Measurements from ENCODE around the gene FRMD8. TPM values are rescaled to one million over a fixed set of nuclear protein-coding genes. Genes with fewer than 3 reads are reported as not detected.
A peak's percentile ranks its signal among the peaks of the same experiment; 100 is the strongest.

Gene FRMD8
- total and polyA plus RNA-seq, 8 donors, result 15.0 to 28.9 (median 17.3) TPM

GRCh38 chr11:65354265-65355012 lies 32.0 kb upstream of the FRMD8 start, which contains the start of gene TIGD3:
TIGD3 (plus strand) TSS chr11:65354751; CDS start chr11:65355809, 1,058 bp downstream.
- peaks cover 0 to 8% (median 5%) of the 10 kb centered on the region in 3 donors for H3K4me1 ChIP-seq
- H3K27ac ChIP-seq, result peak within 1 kb of the TSS in 3 of 4 donors; percentile 23 to 56 (median 29)
- no peak for TF ChIP-seq CTCF (IDR thresholded peaks at IDR 0.05)
- FAIRE-seq (no peak), DNase-seq (peak; percentile 97 to 99 (median 98)), ATAC-seq (peak; percentile 94 to 96 (median 96))
- H3K9me3 ChIP-seq, result no peaks in the 10 kb centered on the region
- intact Hi-C loops (cut with DNase I), result loop anchor here in 1 of 3 donors (5.0 to 10.0 kb wide), 2 partner anchors 110 to 163 kb away; no protein-coding TSS in a partner anchor
- H3K4me3 ChIP-seq, result peak within 1 kb of the TSS; percentile 52 to 88 (median 70)
- no peaks in the 10 kb centered on the region for H3K27me3 ChIP-seq
- 0 to 1% methylated on average over 42 to 79 of the region's 79 CpGs for WGBS, 2 donors
- H3K36me3 ChIP-seq, result peaks cover 0 to 21% (median 18%) of the 10 kb centered on the region in 3 donors

GRCh38 chr11:65355013-65355775 lies 31.2 kb upstream of the FRMD8 start:
- intact Hi-C loops (cut with DNase I), result loop anchor here in 1 of 3 donors (5.0 to 10.0 kb wide), 2 partner anchors 110 to 162 kb away; no protein-coding TSS in a partner anchor
- H3K4me3 ChIP-seq, result peak overlapping the region; percentile 52 to 88 (median 70)
- no peaks in the 10 kb centered on the region for H3K27me3 ChIP-seq
- H3K36me3 ChIP-seq, result peaks cover 0 to 18% (median 15%) of the 10 kb centered on the region in 3 donors
- no peaks in the 10 kb centered on the region for H3K9me3 ChIP-seq
- H3K4me1 ChIP-seq, result peaks cover 0 to 8% (median 5%) of the 10 kb centered on the region in 3 donors
- DNase-seq (peak in 4 of 6 donors; percentile 55 to 81 (median 68)), ATAC-seq (peak; percentile 22 to 32 (median 24)), FAIRE-seq (no peak)
- no peak overlapping the region for H3K27ac ChIP-seq
- TF ChIP-seq CTCF (IDR thresholded peaks at IDR 0.05), result no peak
- WGBS, 2 donors, result 4% methylated on average over 40 to 47 of the region's 47 CpGs

- ATAC-seq (no peak), FAIRE-seq (no peak), DNase-seq (peak in 1 of 6 donors; percentile 79)
- intact Hi-C loops (cut with DNase I), result loop anchor here in 1 of 3 donors (5.0 to 10.0 kb wide), 2 partner anchors 109 to 161 kb away; no protein-coding TSS in a partner anchor
- peaks cover 0 to 14% (median 12%) of the 10 kb centered on the region in 3 donors for H3K36me3 ChIP-seq
- H3K27ac ChIP-seq, result no peak overlapping the region
- H3K4me3 ChIP-seq, result peak overlapping the region in 2 of 4 donors; percentile 56 to 88
- no peak for TF ChIP-seq CTCF (IDR thresholded peaks at IDR 0.05)
- no peaks in the 10 kb centered on the region for H3K9me3 ChIP-seq
- peaks cover 0 to 8% (median 5%) of the 10 kb centered on the region in 3 donors for H3K4me1 ChIP-seq
- H3K27me3 ChIP-seq, result no peaks in the 10 kb centered on the region
- 48 to 67% methylated on average over 34 to 35 of the region's 35 CpGs for WGBS, 2 donors
These were observed 30.6 kb upstream of the FRMD8 start for GRCh38 chr11:65355776-65356393.

- H3K4me3 ChIP-seq, result no peak overlapping the region
- peaks cover 0 to 8% (median 5%) of the 10 kb centered on the region in 3 donors for H3K4me1 ChIP-seq
- no peak for ATAC-seq
- WGBS, 2 donors, result 88 to 93% methylated on average over 30 of the region's 30 CpGs
- no peak for FAIRE-seq
- DNase-seq, result peak in 1 of 6 donors; percentile 81
- H3K9me3 ChIP-seq, result no peaks in the 10 kb centered on the region
- intact Hi-C loops (cut with DNase I), result loop anchor here in 1 of 3 donors (5.0 to 10.0 kb wide), 2 partner anchors 108 to 161 kb away; no protein-coding TSS in a partner anchor
- no peak overlapping the region for H3K27ac ChIP-seq
- TF ChIP-seq CTCF (IDR thresholded peaks at IDR 0.05), result no peak
- H3K36me3 ChIP-seq, result peaks cover 0 to 8% (median 6%) of the 10 kb centered on the region in 3 donors
- H3K27me3 ChIP-seq, result no peaks in the 10 kb centered on the region
These were observed 30.0 kb upstream of the FRMD8 start for GRCh38 chr11:65356394-65356972.

Data from pancreas (tissue), 10 donors.